ENCODE measurements around the gene BPI.

DNA sequence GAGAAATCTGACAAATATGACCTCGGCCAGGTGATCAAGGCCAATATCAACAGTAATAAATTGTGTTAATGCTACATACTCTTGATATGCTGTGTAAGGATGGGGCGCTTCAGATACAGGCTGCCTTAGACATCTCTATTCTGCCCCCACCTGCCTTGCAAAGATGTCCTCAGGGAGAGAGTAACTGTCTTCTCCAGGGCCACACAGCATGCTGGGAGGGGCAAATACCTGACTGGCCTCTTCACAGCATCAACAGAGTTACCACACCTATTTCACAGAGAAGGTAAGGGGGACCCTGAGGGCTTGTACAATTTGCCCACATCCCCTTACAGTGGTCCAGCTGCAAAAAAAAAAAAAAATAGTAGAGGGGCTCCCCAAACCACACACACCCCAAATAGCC is 26.3 kb upstream of the BPI start:
- TF ChIP-seq, protein P1, sequence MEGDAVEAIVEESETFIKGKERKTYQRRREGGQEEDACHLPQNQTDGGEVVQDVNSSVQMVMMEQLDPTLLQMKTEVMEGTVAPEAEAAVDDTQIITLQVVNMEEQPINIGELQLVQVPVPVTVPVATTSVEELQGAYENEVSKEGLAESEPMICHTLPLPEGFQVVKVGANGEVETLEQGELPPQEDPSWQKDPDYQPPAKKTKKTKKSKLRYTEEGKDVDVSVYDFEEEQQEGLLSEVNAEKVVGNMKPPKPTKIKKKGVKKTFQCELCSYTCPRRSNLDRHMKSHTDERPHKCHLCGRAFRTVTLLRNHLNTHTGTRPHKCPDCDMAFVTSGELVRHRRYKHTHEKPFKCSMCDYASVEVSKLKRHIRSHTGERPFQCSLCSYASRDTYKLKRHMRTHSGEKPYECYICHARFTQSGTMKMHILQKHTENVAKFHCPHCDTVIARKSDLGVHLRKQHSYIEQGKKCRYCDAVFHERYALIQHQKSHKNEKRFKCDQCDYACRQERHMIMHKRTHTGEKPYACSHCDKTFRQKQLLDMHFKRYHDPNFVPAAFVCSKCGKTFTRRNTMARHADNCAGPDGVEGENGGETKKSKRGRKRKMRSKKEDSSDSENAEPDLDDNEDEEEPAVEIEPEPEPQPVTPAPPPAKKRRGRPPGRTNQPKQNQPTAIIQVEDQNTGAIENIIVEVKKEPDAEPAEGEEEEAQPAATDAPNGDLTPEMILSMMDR (IDR thresholded peaks at IDR 0.05; ENCODE audit: low read depth, low read length): no peak
- no peak for TF ChIP-seq EZH2phosphoT487 (IDR thresholded peaks at IDR 0.05; ENCODE audit: low read depth)
